DMS 273 (cell line): ENCODE data around the gene ITGAE.

ENCODE experiments used
- DNase-seq: peaks from one replicate; lab custom pipeline; 2025; ENCODE audit not compliant: unreplicated experiment; lab: John Stamatoyannopoulos, UW

Gene ITGAE

DNA sequence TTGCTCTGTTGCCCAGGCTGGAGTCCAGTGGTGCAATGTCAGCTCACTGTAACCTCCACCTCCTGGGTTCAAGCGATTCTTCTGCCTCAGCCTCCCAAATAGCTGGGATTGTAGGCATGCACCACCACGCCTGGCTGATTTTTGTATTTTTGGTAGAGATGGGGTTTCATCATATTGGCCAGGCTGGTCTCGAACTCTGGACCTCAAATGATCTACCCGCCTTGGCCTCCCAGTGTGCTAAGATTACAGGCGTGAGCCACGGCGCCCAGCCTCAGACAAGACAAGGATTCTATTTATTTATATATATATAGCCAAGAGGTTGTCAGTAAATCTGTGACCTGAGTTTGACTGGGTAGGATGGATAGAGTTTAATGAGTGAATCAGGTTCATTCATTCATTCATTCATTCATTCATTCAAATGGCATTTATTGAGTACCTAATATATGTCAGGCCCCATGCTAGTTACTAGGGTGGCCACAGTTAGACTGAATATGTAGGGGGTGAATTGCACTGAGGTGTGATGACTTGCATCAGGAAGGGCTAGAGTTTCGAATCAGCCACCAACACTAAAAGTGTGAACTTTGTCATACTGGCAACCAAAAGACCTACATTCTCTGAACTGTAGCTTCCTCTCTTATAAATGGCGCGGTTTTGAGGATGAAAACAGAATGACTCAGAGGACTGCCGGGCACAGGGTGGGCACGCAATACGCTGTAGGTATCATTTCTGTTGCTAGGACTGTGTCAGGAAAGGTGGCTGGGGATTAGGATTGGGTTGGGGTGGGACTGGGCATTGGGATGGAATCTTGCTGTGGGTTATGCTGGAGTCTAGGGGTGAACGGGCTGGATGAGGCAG, 37.8 kb downstream of the ITGAE start:
- DNase-seq: no peak

- DNase-seq: no peak
These were observed 39.0 kb downstream of the ITGAE start for GRCh38 chr17:3761918-3762380.

DNA sequence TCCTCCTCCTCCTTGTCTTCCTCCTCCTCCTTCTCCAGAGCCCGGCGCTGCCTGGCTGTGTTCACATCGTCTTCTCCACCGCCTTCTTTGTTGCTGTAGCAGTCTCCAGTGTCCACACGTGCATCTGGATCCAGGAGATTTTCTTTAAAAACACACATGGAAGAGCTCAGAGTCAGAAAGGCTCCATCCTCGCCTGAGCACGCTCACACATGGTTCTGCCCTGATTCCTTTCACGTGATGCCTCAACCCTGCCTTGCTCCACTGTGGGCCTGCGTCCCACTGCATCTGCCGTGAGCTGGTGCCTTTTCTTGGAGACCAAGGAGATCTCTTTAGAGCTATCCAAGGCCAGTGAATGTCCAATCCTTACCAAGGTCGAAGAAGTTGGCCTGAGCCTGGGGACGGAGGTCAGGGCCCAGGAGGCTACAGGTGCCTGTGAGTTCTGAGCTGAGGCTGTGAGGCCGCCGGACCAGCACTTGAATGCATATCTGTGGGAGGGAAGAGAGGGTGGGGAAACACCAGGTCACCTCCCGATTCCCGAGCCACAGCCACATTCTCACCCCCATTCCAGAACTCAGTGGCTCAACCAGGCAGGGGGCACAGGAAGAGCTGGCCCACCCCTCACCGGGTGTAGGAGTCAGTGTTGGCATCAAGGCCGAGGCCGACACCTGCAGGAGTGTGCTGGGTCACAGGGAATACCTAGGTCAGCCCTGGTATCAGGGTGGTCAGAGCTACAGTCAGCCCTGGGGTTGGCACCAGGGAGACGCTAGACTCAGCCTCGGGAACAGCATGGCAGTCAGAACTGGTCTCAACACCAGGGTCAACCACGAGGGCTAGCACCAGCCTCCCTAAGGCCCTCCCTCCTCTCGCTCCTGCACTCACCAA, 39.7 kb downstream of the ITGAE start:
- no peak for DNase-seq

DNA sequence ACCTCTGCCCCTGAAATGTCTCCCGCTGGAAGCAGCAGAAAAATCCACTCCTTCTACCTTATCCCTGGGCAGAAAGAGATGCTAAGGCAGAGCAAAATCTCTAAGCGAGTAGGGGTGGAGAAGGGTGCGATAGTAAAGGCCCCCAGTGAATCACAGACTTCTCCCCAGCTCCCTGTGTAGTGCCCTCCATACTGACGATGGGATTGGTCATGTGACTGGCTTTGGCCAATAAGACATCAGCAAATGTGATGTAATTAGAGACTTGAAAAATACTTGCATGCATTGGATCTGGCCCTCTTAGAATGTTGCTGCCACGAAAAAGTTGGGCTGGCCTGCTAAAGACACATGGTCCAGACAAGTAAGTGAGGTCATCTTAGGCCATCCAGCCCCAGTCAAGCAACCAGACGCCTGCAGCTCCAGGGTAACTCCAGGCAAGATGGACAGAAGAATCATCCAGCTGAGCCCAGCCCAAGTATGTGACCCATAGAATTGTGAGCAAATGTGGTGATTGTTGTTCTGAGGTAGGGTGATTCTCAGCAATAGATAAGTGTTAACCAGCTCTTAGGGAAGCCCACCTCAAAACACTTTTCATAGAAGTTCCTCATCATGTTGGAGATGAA, 41.3 kb downstream of the ITGAE start:
- no peak for DNase-seq

DNA sequence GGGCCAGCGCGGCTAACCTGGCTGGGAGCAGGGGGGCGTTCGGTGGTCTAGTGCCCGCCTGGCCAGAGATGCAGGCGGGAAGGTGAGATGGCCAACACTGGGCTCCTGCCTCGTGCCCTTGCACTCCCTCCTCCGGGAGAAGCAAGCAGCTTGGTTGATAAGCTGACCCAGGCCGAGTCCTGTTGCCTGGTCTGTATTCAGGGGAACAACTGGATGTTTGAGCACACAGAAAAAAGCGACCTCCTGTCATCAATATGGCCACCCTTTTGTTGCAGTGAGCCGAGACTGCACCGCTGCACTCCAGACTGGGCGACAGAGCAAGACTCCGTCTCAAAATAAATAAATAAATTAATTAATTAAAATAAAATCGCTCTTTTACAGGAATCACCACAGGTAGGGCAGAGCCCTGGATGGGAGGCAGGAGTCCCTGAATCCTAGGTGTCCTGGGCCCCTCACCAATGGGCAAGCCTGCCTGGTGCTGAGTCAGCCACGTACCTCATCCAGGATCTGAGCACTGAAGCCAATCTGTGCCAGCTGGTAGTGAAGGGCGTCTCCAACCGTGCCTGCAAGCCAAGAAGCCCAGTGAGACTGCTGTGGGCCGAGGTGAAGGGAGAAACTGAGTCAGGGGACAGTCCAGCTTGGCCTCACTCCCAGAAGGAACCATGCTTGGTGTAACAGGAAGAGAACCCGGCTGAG, 45.5 kb downstream of the ITGAE start:
- no peak for DNase-seq

- peak; percentile 58 for DNase-seq
These were observed 46.3 kb downstream of the ITGAE start for GRCh38 chr17:3754458-3755334.

GRCh38 chr17:3754066-3754457, 46.9 kb downstream of the ITGAE start:
- DNase-seq: no peak

GRCh38 chr17:3753624-3754023, 47.4 kb downstream of the ITGAE start:
- no peak for DNase-seq

GRCh38 chr17:3751836-3752235, 49.2 kb downstream of the ITGAE start:
- DNase-seq: no peak

GRCh38 chr17:3750926-3751325, 50.1 kb downstream of the ITGAE start:
- DNase-seq: no peak

- no peak for DNase-seq
These were observed 50.7 kb downstream of the ITGAE start for GRCh38 chr17:3750296-3750695.

GRCh38 chr17:3748576-3748975, 52.4 kb downstream of the ITGAE start:
- DNase-seq: no peak

DNA sequence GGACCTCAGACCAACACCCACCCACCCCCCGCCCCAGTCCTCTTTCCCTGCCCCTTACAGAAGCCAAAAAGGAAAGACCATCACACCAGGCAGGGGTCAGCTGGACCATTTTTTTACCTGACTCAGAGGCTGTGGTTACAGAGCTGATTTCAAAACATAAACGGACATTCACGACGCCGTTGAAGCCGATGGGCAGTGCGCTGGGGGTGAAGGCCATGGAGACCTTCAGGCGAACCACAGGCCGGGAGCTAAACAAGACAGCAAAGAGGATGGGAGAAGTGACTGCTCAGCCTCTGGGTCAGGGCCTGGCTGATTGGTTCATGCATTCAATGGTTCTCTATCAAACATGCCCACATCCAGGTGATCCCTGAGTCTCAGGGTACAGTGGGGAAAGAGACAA, 53.2 kb downstream of the ITGAE start:
- DNase-seq: no peak

GRCh38 chr17:3745071-3745470, 55.9 kb downstream of the ITGAE start:
- no peak for DNase-seq

DNA sequence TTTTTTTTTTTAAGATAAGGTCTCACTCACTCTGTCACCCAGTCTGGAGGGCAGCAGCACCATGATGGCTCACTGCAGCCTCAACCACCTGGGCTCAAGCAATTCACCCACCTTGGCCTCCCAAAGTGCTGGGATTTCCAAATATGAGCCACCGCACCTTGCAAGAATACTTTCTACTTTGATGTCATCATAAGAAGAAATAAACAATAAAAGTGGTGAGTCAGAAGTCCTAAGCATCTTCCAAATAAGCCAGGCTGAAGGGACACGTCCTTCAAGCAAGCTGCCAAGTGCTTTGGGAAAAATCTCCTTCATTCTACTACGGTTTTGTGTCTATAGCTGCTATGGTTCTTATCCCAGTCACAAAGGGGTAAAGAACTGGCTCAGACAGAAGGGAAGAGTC, 57.0 kb downstream of the ITGAE start:
- no peak for DNase-seq

DNA sequence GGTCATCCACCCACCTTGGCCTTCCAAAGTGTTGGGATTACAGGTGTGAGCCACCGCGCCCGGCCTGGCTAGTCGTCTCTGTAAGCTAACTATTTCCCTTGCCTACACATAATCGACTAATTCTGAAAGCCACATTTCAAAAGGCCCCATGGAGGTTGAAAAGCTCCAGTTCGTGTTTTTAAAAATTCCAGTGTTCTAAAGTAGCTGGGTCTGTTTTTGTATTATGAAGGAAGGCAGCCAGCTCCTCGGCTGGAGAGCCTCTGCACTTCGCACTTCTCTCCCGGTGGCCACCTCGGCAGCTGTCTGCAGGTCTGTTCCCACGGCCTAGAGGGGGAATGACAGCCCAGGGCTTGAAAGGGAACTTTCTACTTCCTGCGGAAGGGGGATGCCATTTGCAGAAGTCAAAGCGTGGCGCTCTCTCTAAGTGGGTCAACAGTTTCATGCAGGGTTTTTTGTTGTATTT, 60.3 kb downstream of the ITGAE start:
- DNase-seq: no peak

GRCh38 chr17:3739422-3740124, 61.4 kb downstream of the ITGAE start:
- no peak for DNase-seq

DNA sequence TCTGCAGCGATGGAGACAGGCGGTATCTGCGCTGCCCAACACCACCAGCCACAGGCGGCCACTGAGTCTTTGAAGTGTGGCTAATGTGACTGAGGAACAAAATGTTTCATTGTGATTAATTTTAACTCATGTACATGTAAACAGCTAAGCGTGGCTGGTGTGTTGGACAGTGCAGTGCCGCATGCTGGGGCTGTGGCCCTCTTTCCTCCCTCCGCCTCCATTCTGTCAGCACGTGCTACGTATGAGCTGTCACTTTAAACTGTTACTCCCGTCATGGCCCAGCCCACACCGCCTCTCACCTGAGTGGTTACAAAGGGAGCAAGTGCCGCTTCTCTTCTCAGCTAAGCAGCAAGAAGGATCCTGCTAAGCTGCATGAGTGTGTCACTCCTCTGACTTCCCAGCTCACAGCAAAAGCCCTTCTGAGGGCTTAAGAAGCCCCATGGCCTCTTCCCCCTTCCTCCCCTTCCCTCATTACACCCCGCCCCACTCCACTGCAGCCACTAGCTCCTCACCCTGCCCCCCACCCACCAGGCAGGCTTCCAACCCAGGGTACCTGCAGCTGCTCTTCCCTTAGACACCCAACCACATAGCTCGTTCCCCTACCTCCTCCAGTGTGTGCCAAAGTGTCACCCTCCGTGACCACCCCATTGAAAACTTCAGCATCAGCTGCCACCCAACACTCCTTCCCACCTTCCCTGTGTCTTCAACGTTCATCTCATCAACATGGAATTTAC, 62.3 kb downstream of the ITGAE start:
- no peak for DNase-seq

GRCh38 chr17:3735515-3735914, 65.5 kb downstream of the ITGAE start:
- DNase-seq: no peak
